Caco-2 (cell line): ENCODE results near the gene FAM131A. TPM values are rescaled to one million over a fixed set of nuclear protein-coding genes. Genes with fewer than 3 reads are reported as not detected.

Source experiments
- Bru-seq: library from RNA; stranded (reverse); fragments of 400-500 nt; gene quantifications from one replicate; lab custom pipeline; 2021; lab: Mats Ljungman, UMichigan
- BruChase-seq, 2 experiments: library from RNA; stranded (reverse); fragments of 400-500 nt; gene quantifications; one replicate each; lab custom pipeline; 2021; lab: Mats Ljungman, UMichigan
- BruUV-seq: library from RNA; stranded (reverse); fragments of 400-500 nt; replicated peaks from 2 replicates; lab custom pipeline; 2021; lab: Mats Ljungman, UMichigan
- CTCF ChIA-PET: fragments of 300-600 bp; sonication (Branson Sonifier 250); formaldehyde crosslinking; loops from one replicate; lab custom pipeline; 2022; ENCODE audit warnings: antibody characterized with exemption; lab: Charles Lee
- POLR2A ChIA-PET: fragments of 300-600 bp; sonication (Branson Sonifier 250); formaldehyde crosslinking; loops from one replicate; lab custom pipeline; 2022; ENCODE audit warnings: antibody characterized with exemption; lab: Charles Lee
- DNase-seq, 2 experiments: peaks; one replicate each; pipeline versions ENCODE4 v3.0.0 to v3.0.0-alpha.2; 2020 to 2022
- H3K27me3 ChIP-seq: replicated peaks from 2 replicates; pipeline ENCODE4 v1.6.0; 2011; ENCODE audit warnings: low read length; ENCODE audit not compliant: control insufficient read depth, insufficient read depth
- H3K36me3 ChIP-seq: 2 replicates; pipeline ENCODE4 v1.5.1; 2011; ENCODE audit warnings: low read length; ENCODE audit not compliant: control insufficient read depth, insufficient read depth
- H3K4me1 ChIP-seq: fragments of 250-450 bp; sonication (Bioruptor Pico); 2 replicates; pipeline ENCODE4 v1.5.1; 2020; ENCODE audit warnings: mild to moderate bottlenecking
- H3K4me3 ChIP-seq: 2 replicates; pipeline ENCODE4 v1.5.1; 2011; ENCODE audit warnings: low read depth, mild to moderate bottlenecking, control low read depth, low read length
- H3K9me3 ChIP-seq: fragments of 250-450 bp; sonication (Bioruptor Pico); 2 replicates; pipeline ENCODE4 v1.5.1; 2020; ENCODE audit warnings: mild to moderate bottlenecking, moderate library complexity
- H3K27ac Mint-ChIP-seq: one replicate; pipeline ENCODE4 v1.8.0; 2022; ENCODE audit warnings: mixed read lengths; ENCODE audit not compliant: unreplicated experiment
- H3K27me3 Mint-ChIP-seq: one replicate; pipeline ENCODE4 v1.8.0; 2022; ENCODE audit warnings: mixed read lengths; ENCODE audit not compliant: insufficient read depth, unreplicated experiment
- H3K36me3 Mint-ChIP-seq: one replicate; pipeline ENCODE4 v1.8.0; 2022; ENCODE audit warnings: mild to moderate bottlenecking, mixed read lengths; ENCODE audit not compliant: insufficient read depth, unreplicated experiment
- H3K4me1 Mint-ChIP-seq: one replicate; pipeline ENCODE4 v1.8.0; 2022; ENCODE audit warnings: low read depth, mixed read lengths; ENCODE audit not compliant: unreplicated experiment
- H3K4me3 Mint-ChIP-seq: one replicate; pipeline ENCODE4 v1.8.0; 2022; ENCODE audit warnings: mild to moderate bottlenecking, moderate library complexity, mixed read lengths; ENCODE audit not compliant: unreplicated experiment
- H3K9me3 Mint-ChIP-seq: one replicate; pipeline ENCODE4 v1.8.0; 2022; ENCODE audit warnings: mixed read lengths; ENCODE audit not compliant: unreplicated experiment
- intact Hi-C: fragments of 100-400 bp; cut with micrococcal nuclease; formaldehyde crosslinking; loops from one replicate; pipeline ENCODE4 v1.10.0; 2022; ENCODE audit not compliant: unreplicated experiment
- long read RNA-seq: library from polyadenylated mRNA; stranded (forward); transcript quantifications from one replicate; pipeline ENCODE4 v2.0.0, GENCODE V29; 2022
- total RNA-seq: library from RNA; stranded (reverse); gene quantifications from 2 replicates; pipeline ENCODE4 v1.2.3, GENCODE V29; 2022
- TF ChIP-seq, protein P1 (sequence below), 2 experiments: fragments of 200-600 bp in 1 of 2; IDR thresholded peaks; 1 replicate in 1 of 2; 2 replicates in 1 of 2; pipeline versions ENCODE4 v1.5.1 to v1.8.0; 2011 to 2022; ENCODE audit warnings: antibody characterized with exemption in 1 of 2, control low read depth in 1 of 2, inconsistent platforms in 1 of 2, low read depth in 1 of 2, low read length in 1 of 2, mild to moderate bottlenecking in 1 of 2, moderate library complexity in 1 of 2; ENCODE audit not compliant: insufficient read depth in 1 of 2, severe bottlenecking in 1 of 2, unreplicated experiment in 1 of 2

The FAM131A gene
- total RNA-seq: 6.1 and 6.7 TPM in 2 replicates
- Bru-seq, nascent RNA: percentile 48 among the genes with signal in this experiment
- percentile 54 among the genes with signal in this experiment for BruChase-seq, experiment 1, labeled RNA remaining after a 2-hour chase
- percentile 49 among the genes with signal in this experiment for BruChase-seq, experiment 2, labeled RNA remaining after a 6-hour chase
- long read RNA-seq, partial matches to known transcripts: 0 of 6 reads
- long read RNA-seq, other reads (novel, unspliced or antisense): 5 of 6 reads

DNA sequence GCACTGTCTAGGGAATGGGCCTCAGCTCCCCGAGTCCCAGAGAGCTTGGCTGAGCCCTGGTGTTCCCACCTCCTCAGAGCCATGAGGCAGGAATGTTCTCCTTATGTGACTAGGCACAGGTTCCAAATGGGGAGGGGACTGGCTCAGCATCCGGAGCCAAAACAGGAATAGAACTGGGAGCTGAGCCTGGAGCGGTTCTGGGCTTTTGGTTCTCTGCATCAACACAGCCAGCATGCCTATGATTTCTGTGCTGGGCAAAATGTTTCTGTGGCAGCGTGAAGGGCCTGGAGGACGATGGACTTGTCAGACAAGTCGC is at the start of gene FAM131A:
Gene FAM131A, plus strand, starts transcription at position 202 of the 316 bp plus-strand sequence. Its CDS starts 31 bp downstream, at position 233.
- Histone ChIP-seq H3K4me1 (no peaks in the 10 kb centered on the region), H3K27me3 (no peaks in the 10 kb centered on the region), H3K36me3 (peaks cover 6% of the 10 kb centered on the region; the same call in 1 of the 2 replicates), H3K9me3 (no peaks in the 10 kb centered on the region), H3K4me3 (peak within 1 kb of the TSS; percentile 61)
- TF ChIP-seq, protein P1, sequence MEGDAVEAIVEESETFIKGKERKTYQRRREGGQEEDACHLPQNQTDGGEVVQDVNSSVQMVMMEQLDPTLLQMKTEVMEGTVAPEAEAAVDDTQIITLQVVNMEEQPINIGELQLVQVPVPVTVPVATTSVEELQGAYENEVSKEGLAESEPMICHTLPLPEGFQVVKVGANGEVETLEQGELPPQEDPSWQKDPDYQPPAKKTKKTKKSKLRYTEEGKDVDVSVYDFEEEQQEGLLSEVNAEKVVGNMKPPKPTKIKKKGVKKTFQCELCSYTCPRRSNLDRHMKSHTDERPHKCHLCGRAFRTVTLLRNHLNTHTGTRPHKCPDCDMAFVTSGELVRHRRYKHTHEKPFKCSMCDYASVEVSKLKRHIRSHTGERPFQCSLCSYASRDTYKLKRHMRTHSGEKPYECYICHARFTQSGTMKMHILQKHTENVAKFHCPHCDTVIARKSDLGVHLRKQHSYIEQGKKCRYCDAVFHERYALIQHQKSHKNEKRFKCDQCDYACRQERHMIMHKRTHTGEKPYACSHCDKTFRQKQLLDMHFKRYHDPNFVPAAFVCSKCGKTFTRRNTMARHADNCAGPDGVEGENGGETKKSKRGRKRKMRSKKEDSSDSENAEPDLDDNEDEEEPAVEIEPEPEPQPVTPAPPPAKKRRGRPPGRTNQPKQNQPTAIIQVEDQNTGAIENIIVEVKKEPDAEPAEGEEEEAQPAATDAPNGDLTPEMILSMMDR (IDR thresholded peaks at IDR 0.05; ENCODE audit: insufficient read depth in 1 of 2, low read depth in 1 of 2, low read length in 1 of 2, severe bottlenecking in 1 of 2, unreplicated experiment in 1 of 2): no peak
- Mint-ChIP-seq H3K4me3 (peak within 1 kb of the TSS; percentile 77), H3K36me3 (peaks cover 65% of the 10 kb centered on the region), H3K27me3 (no peaks in the 10 kb centered on the region), H3K9me3 (no peaks in the 10 kb centered on the region), H3K27ac (peak within 1 kb of the TSS; percentile 78), H3K4me1 (no peaks in the 10 kb centered on the region)
- POLR2A ChIA-PET: interaction anchor here (0.6 kb wide), 1 partner anchor 14 kb away, joined by 5 read pairs; no protein-coding TSS in a partner anchor
- BruUV-seq: no TSS peak
- intact Hi-C loops: no loop called here
- CTCF ChIA-PET: interaction anchor here (1.2 kb wide), 1 partner anchor 25 kb away, joined by 5 read pairs; no protein-coding TSS in a partner anchor
- no peak for DNase-seq

- Mint-ChIP-seq H3K27me3 (peaks cover 4% of the 10 kb centered on the region), H3K4me3 (no peak overlapping the region), H3K36me3 (no peaks in the 10 kb centered on the region), H3K27ac (no peak overlapping the region), H3K4me1 (no peaks in the 10 kb centered on the region), H3K9me3 (no peaks in the 10 kb centered on the region)
- no TSS peak for BruUV-seq
- TF ChIP-seq, protein P1 (IDR thresholded peaks at IDR 0.05; ENCODE audit: insufficient read depth in 1 of 2, low read depth in 1 of 2, low read length in 1 of 2, severe bottlenecking in 1 of 2, unreplicated experiment in 1 of 2): peak; percentile 40 to 63
- POLR2A ChIA-PET: no interaction called here
- no peaks in the 10 kb centered on the region for H3K27me3 ChIP-seq
- H3K4me1 ChIP-seq: no peaks in the 10 kb centered on the region
- no peaks in the 10 kb centered on the region for H3K36me3 ChIP-seq
- DNase-seq: peak; percentile 64 to 75
- intact Hi-C loops: loop anchor here (1.0 to 2.0 kb wide), 2 partner anchors 62 to 145 kb away; no protein-coding TSS in a partner anchor
- no peak overlapping the region for H3K4me3 ChIP-seq
- CTCF ChIA-PET: interaction anchor here (0.6 to 1.2 kb wide), 6 partner anchors 11 to 272 kb away, joined by 3 to 4 read pairs (median 3); partner anchors contain the start of gene ABCC5
- H3K9me3 ChIP-seq: no peaks in the 10 kb centered on the region
Observed at GRCh38 chr3:184289426-184289938, 47.9 kb upstream of the FAM131A start.

GRCh38 chr3:184290331-184290730 is 47.1 kb upstream of the FAM131A start:
- Mint-ChIP-seq H3K27me3 (peaks cover 4% of the 10 kb centered on the region), H3K4me1 (no peaks in the 10 kb centered on the region), H3K4me3 (no peak overlapping the region), H3K36me3 (no peaks in the 10 kb centered on the region), H3K27ac (no peak overlapping the region), H3K9me3 (no peaks in the 10 kb centered on the region)
- Histone ChIP-seq H3K36me3 (no peaks in the 10 kb centered on the region), H3K9me3 (no peaks in the 10 kb centered on the region), H3K27me3 (no peaks in the 10 kb centered on the region), H3K4me1 (no peaks in the 10 kb centered on the region), H3K4me3 (no peak overlapping the region)
- no TSS peak for BruUV-seq
- ChIA-PET CTCF (no interaction called here), POLR2A (no interaction called here)
- TF ChIP-seq, protein P1 (IDR thresholded peaks at IDR 0.05; ENCODE audit: insufficient read depth in 1 of 2, low read depth in 1 of 2, low read length in 1 of 2, severe bottlenecking in 1 of 2, unreplicated experiment in 1 of 2): no peak
- intact Hi-C loops: no loop called here
- no peak for DNase-seq
